SH-SY5Y (cell line): ENCODE results near the gene EPB41.

Experiments
- GATA2 ChIP-seq: IDR thresholded peaks from 2 replicates; pipeline ENCODE4 v1.6.1; 2011; ENCODE audit warnings: mild to moderate bottlenecking, low read depth, low read length
- GATA3 ChIP-seq: IDR thresholded peaks from 2 replicates; pipeline ENCODE4 v1.6.1; 2011; ENCODE audit warnings: low read depth, mild to moderate bottlenecking, low read length, moderate library complexity

- no peak for TF ChIP-seq GATA2
- TF ChIP-seq GATA3: no peak
Measured at GRCh38 chr1:28983091-28983490, 68.7 kb downstream of the EPB41 start.
